GM10847 (cell line): ENCODE results near the gene CAPN14.

Experiments used
- POLR2A ChIP-seq: IDR thresholded peaks from 2 replicates; pipeline ENCODE4 v1.6.1; 2011; ENCODE audit not compliant: insufficient read length; ENCODE audit errors: extremely low read depth

Gene CAPN14

GRCh38 chr2:31131871-31132270 is 85.4 kb downstream of the CAPN14 start:
- TF ChIP-seq POLR2A: no peak

- TF ChIP-seq POLR2A: no peak
Measured at GRCh38 chr2:31129375-31130171, 87.7 kb downstream of the CAPN14 start.

GRCh38 chr2:31127931-31128330 is 89.4 kb downstream of the CAPN14 start:
- TF ChIP-seq POLR2A: no peak

- no peak for TF ChIP-seq POLR2A
Measured at GRCh38 chr2:31125918-31126695, 91.2 kb downstream of the CAPN14 start.

GRCh38 chr2:31124904-31125303 is 92.4 kb downstream of the CAPN14 start:
- TF ChIP-seq POLR2A: no peak
